K562 (cell line): Measurements from ENCODE around the gene RNF145.
"Not testable (repeated sequence)": the region's sequence is repeated elsewhere in the genome, so short reads cannot be mapped to it uniquely, and the experiment has no call there.

Experiments
- C11orf30 ChIP-seq: fragments of 450-650 bp; IDR thresholded peaks from 2 replicates; pipeline ENCODE4 v1.6.1; 2016; ENCODE audit warnings: low read depth, mild to moderate bottlenecking
- EZH2 ChIP-seq: IDR thresholded peaks from 2 replicates; pipeline ENCODE4 v1.6.1; 2012; ENCODE audit warnings: low read depth, mild to moderate bottlenecking, inconsistent platforms, low read length, borderline replicate concordance
- FOXP1 ChIP-seq: sonication (generic); formaldehyde crosslinking; IDR thresholded peaks from 2 replicates; pipeline ENCODE4 v1.8.0; 2022; ENCODE audit warnings: mild to moderate bottlenecking, missing genetic modification reagents
- HIVEP1 ChIP-seq: fragments of 250-450 bp; sonication (Bioruptor Pico); IDR thresholded peaks from 2 replicates; pipeline ENCODE4 v1.4.0; 2020; ENCODE audit warnings: mild to moderate bottlenecking
- SMAD1 ChIP-seq: fragments of 150-350 bp; IDR thresholded peaks from 2 replicates; pipeline ENCODE4 v1.6.1; 2014; ENCODE audit warnings: low read length, low read depth; ENCODE audit not compliant: partially characterized antibody
- TRIM24 ChIP-seq, 2 experiments: fragments of 450-650 bp; IDR thresholded peaks; 2 replicates each; pipeline ENCODE4 v1.6.1; 2016

GRCh38 chr5:159118958-159119659 lies 90.2 kb downstream of the RNF145 start:
- TF ChIP-seq C11orf30; TRIM24 (IDR thresholded peaks at IDR 0.05); SMAD1; FOXP1 (CRISPR knock-in tag); HIVEP1; EZH2: not testable (repeated sequence)
